Naive thymus-derived CD8-positive, alpha-beta T cell (primary cell): ENCODE measurements around the gene YY1AP1. TPM values are rescaled to one million over a fixed set of nuclear protein-coding genes. Genes with fewer than 3 reads are reported as not detected.
"Not testable (repeated sequence)": the region's sequence is repeated elsewhere in the genome, so short reads cannot be mapped to it uniquely, and the experiment has no call there.

Experiments used
- ATAC-seq, 2 donors: fragments of 150-1000 bp; cut with Tn5 transposase in 1 of 2; sonication (Bioruptor Pico), chemical (Tn5 transposase) in 1 of 2; 1 replicate in 1 of 2; 2 replicates in 1 of 2; pipeline ENCODE4 v1.10.0; 2021; ENCODE audit warnings: mild to moderate bottlenecking in 2 of 2, moderate library complexity in 2 of 2
- POLR2A ChIA-PET: fragments of 350-600 bp; sonication (Branson Sonifier 250); formaldehyde crosslinking; loops from one replicate; lab custom pipeline; 2021; ENCODE audit warnings: antibody characterized with exemption; lab: Charles Lee
- DNase-seq, 10 donors: peaks; one replicate each; pipeline versions ENCODE4 v3.0.0 to v3.0.0-alpha.2; 2020 to 2022
- H3K27ac Mint-ChIP-seq, 10 donors: one replicate each; pipeline ENCODE4 v1.8.0; 2020 to 2022; ENCODE audit warnings: mild to moderate bottlenecking in 10 of 10, mixed read lengths in 10 of 10, moderate library complexity in 4 of 10, inconsistent platforms in 1 of 10
- H3K27me3 Mint-ChIP-seq, 5 donors: one replicate each; pipeline ENCODE4 v1.8.0; 2021 to 2022; ENCODE audit warnings: mixed read lengths in 5 of 5
- H3K36me3 Mint-ChIP-seq, 3 donors: one replicate each; pipeline ENCODE4 v1.8.0; 2020 to 2022; ENCODE audit warnings: mixed read lengths in 3 of 3, mild to moderate bottlenecking in 2 of 3, inconsistent platforms in 1 of 3
- H3K4me1 Mint-ChIP-seq, 4 donors: one replicate each; pipeline ENCODE4 v1.8.0; 2021 to 2022; ENCODE audit warnings: mixed read lengths in 4 of 4
- H3K4me3 Mint-ChIP-seq, 10 donors: one replicate each; pipeline ENCODE4 v1.8.0; 2020 to 2022; ENCODE audit warnings: mild to moderate bottlenecking in 10 of 10, mixed read lengths in 10 of 10, moderate library complexity in 6 of 10, inconsistent platforms in 1 of 10
- H3K9me3 Mint-ChIP-seq, 9 donors: one replicate each; pipeline ENCODE4 v1.8.0; 2020 to 2022; ENCODE audit warnings: mixed read lengths in 9 of 9, mild to moderate bottlenecking in 3 of 9, inconsistent platforms in 1 of 9, moderate library complexity in 1 of 9
- polyA plus RNA-seq, 3 donors: library from polyadenylated mRNA; unstranded; fragments of 300-500 nt; fragmentation: Illumina TruSeq; gene quantifications; one replicate each; pipeline ENCODE4 v1.2.3, GENCODE V29; 2021
- total RNA-seq, 8 experiments: library from RNA in 2 of 8; stranded (reverse) in 2 of 8; gene quantifications; one replicate each; pipeline ENCODE4 v1.2.3 and lab custom pipeline; 2021 to 2026

The YY1AP1 gene
- total and polyA plus RNA-seq, 5 experiments from 2014 or later, result 24.1 to 130 (median 50.5) TPM

DNA sequence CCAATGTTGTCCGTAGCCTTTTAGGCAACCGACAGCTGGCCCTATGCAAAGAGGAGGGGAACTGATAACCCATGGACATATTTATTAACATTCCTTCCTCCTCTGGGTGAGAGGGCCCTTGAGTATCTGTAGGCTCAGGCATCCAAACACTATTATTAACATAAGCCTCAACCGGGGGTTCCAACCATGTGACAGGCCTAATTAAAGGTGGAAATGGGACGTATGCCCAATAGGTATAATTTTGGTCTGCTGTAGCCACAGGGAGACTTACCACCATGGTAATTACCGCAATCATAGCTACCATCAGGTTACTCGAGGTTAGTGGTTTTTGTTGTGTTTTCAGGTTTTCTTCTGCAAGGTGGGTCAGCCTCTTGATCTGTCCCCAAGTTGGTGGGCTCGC, 5.6 kb upstream of the YY1AP1 start:
- ATAC-seq (no peak), DNase-seq (no peak)
- Mint-ChIP-seq H3K27ac (peak overlapping the region in 2 of 10 donors; percentile 35 to 64), H3K36me3 (peaks cover 8 to 46% (median 21%) of the 10 kb centered on the region in 3 donors), H3K9me3 (no peaks in the 10 kb centered on the region), H3K4me3 (peak overlapping the region in 1 of 10 donors; percentile 13), H3K27me3 (no peaks in the 10 kb centered on the region), H3K4me1 (peaks cover 46 to 95% (median 83%) of the 10 kb centered on the region in 4 donors)
- POLR2A ChIA-PET, result no interaction called here

DNA sequence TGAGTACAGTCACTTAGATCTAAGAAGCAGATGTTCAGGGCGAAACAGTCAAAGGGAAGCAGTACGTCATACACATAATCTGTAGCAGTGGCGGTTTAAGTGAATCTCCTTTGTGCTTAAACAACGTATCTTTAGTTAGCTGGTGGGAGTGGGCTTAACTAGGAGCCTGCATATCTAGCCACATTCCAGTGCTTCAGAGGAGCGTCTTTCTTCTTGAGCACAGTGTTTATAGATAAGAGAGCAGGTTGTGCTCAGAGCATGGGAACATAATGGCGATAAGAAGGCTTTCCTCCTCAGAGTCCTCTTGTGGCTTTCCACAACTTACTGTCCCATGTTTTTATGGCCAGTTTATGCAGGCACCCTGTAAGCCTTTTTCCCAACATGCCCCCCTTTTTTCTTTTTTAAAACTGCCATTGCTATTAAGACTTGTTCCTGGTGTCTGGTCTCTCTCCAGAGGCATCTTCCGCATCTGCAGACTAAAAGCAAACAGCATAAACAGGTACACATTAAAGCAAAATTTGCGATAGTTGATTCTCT, 3.5 kb upstream of the YY1AP1 start:
- peaks cover 8 to 43% (median 16%) of the 10 kb centered on the region in 3 donors for H3K36me3 Mint-ChIP-seq
- DNase-seq (no peak), ATAC-seq (no peak)
- peaks cover 35 to 77% (median 71%) of the 10 kb centered on the region in 4 donors for H3K4me1 Mint-ChIP-seq
- H3K27me3 Mint-ChIP-seq, result no peaks in the 10 kb centered on the region
- H3K27ac Mint-ChIP-seq, result peak overlapping the region in 2 of 10 donors; percentile 36 to 69
- H3K4me3 Mint-ChIP-seq, result peak overlapping the region in 8 of 10 donors; percentile 0 to 97 (median 22)
- H3K9me3 Mint-ChIP-seq, result no peaks in the 10 kb centered on the region
- POLR2A ChIA-PET, result no interaction called here

DNA sequence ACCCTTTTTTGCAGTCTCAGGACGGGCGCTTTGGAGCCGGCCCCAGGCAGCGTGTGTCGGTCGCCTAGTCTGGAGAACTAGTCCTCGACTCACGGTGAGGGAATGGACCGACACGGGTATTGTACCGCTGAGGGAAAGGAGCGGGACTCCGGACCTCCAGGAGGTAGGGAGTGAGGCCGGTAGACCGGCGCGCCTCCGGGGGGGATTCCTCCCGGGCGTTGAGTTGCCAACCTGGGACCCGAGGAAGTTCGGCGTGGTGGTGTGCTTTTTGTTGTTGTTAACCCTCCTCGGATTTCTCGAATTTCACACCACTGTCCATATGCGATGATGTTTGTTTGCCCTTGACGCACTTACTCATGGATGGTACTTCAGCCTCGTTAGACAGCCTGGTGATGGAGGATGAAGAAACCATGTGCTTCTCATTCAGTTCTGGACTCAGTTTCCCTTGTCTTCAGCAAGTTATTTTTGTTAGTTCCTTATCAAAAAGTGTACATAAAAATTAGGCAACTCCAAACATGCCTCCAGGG, 570 bp upstream of the YY1AP1 start, which contains the start of gene DAP3:
Gene DAP3 (plus strand): TSS at position 11 of the 527 bp plus-strand sequence. CDS start 20,689 bp downstream, outside the sequence.
- DNase-seq, POLR2A ChIA-PET, H3K27me3 Mint-ChIP-seq, H3K9me3 Mint-ChIP-seq: not testable (repeated sequence)
- peak within 1 kb of the TSS; percentile 91 to 99 (median 96) for H3K27ac Mint-ChIP-seq
- peaks cover 34 to 79% (median 70%) of the 10 kb centered on the region in 4 donors for H3K4me1 Mint-ChIP-seq
- peaks cover 8 to 47% (median 16%) of the 10 kb centered on the region in 3 donors for H3K36me3 Mint-ChIP-seq
- peak within 1 kb of the TSS; percentile 92 to 99 (median 96) for H3K4me3 Mint-ChIP-seq
- ATAC-seq, result peak in 1 of 2 donors; percentile 1

DNA sequence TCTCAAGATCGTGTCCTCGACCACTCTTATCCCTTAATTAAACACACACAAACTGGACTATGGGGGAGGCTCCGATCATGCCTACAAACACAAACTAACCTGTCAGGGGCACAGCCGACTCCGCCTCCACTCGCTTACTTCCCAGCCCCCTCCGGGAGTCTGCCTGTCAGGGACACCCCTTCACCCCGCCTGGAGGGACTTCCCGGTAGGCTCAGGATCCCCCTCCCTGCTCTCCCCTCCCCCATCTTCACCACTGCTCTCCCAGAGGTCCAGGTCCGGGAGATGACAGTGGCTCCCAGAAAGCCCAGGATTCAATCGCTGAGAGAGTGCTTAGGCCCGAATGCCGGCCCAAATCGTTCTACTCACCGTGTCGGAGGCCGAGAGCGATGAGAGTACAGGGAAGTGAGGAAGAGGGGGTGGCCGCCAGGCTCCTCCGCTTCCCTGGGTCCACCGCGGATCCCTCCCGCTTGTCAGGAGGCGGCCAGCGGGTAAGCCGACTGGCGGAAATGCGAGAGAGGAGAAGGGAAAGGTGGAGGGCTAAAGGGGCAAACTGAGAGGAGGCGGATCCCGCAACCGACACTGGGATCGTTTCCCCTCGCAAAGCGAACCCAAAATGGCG, 760 bp downstream of the YY1AP1 start:
- H3K9me3 Mint-ChIP-seq, H3K27me3 Mint-ChIP-seq: not testable (repeated sequence)
- peak overlapping the region; percentile 92 to 99 (median 96) for H3K4me3 Mint-ChIP-seq
- ATAC-seq (peak; percentile 15 to 23), DNase-seq (peak in 1 of 10 donors; percentile 3)
- peak overlapping the region; percentile 91 to 99 (median 96) for H3K27ac Mint-ChIP-seq
- POLR2A ChIA-PET, result interaction anchor here (0.6 to 0.7 kb wide), 2 partner anchors 290 to 343 kb away, joined by 3 to 4 read pairs; partner anchors contain the start of gene ARHGEF2
- peaks cover 8 to 48% (median 14%) of the 10 kb centered on the region in 3 donors for H3K36me3 Mint-ChIP-seq
- H3K4me1 Mint-ChIP-seq, result peaks cover 35 to 73% (median 70%) of the 10 kb centered on the region in 4 donors

DNA sequence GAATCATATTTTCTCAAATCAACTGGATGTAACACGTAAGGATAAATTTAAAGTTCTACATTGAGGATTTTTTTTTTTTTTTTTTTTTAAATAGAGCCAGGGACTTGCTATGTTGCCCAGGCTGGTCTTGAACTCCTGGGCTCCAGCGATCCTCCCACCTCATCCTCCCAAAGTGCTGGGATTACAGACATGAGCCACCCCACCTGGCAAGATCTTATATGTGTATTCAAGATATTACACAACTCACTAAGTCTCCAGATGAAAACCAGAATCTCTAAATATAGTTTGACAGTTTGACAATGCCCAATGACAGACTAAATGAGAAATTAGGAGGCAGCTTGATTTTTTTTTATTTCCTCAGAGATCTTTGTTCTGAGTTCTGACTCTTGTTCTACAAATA, 6.8 kb downstream of the YY1AP1 start:
- no peaks in the 10 kb centered on the region for H3K9me3 Mint-ChIP-seq
- peak overlapping the region in 4 of 10 donors; percentile 2 to 67 (median 58) for H3K27ac Mint-ChIP-seq
- peaks cover 17 to 49% (median 38%) of the 10 kb centered on the region in 4 donors for H3K4me1 Mint-ChIP-seq
- DNase-seq (no peak), ATAC-seq (no peak)
- H3K4me3 Mint-ChIP-seq, result no peak overlapping the region
- POLR2A ChIA-PET, result interaction anchor here (0.7 kb wide), 2 partner anchors 179 to 337 kb away, joined by 5 read pairs; no protein-coding TSS in a partner anchor
- H3K27me3 Mint-ChIP-seq, result no peaks in the 10 kb centered on the region
- peaks cover 0 to 74% (median 3%) of the 10 kb centered on the region in 3 donors for H3K36me3 Mint-ChIP-seq

DNA sequence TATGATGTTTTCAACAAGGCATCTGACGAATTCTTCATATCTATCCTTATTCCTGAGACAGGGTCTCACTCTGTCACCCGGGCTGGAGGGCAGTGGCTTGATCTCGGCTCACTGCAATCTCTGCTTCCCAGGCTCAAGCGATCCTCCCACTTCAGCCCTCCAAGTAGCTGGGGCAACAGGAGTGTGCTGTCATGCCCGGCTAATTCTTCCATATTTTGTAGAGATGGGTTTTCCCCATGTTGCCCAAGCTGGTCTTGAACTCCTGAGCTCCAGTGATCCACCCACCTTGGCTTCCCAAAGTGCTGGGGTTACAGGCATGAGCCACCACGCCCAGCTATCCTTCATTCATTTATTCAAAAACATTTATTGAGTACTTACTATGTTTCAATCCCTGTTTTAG, 8.0 kb downstream of the YY1AP1 start:
- Mint-ChIP-seq H3K9me3 (no peaks in the 10 kb centered on the region), H3K4me1 (peaks cover 9 to 40% (median 27%) of the 10 kb centered on the region in 4 donors), H3K4me3 (no peak overlapping the region), H3K27ac (peak overlapping the region in 7 of 10 donors; percentile 20 to 71 (median 60)), H3K36me3 (peaks cover 0 to 81% (median 10%) of the 10 kb centered on the region in 3 donors), H3K27me3 (no peaks in the 10 kb centered on the region)
- ATAC-seq (no peak), DNase-seq (no peak)
- POLR2A ChIA-PET, result interaction anchor here (0.6 kb wide), 2 partner anchors 16 to 436 kb away, joined by 3 to 4 read pairs; no protein-coding TSS in a partner anchor

DNA sequence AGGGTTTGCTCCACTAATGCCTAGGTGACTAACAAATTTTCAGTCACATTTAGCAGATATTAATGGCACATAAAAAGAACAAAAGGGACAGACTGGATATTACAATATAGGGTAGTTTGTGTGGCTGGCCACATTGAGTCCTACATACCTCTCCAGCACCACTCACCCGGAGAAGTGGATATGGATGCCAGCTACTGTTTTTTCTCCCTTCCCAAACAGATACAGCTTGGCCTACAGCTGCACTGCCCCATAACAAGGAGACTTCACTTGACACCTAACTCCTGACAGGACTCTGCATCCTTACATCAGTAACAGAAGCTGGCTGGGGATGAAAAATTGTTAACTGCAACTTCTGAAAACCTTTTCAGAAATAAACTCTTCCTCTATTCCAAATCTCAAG, 9.6 kb downstream of the YY1AP1 start:
- POLR2A ChIA-PET, DNase-seq, H3K4me3 Mint-ChIP-seq, H3K9me3 Mint-ChIP-seq, ATAC-seq, H3K27me3 Mint-ChIP-seq: not testable (repeated sequence)
- Mint-ChIP-seq H3K4me1 (peaks cover 6 to 24% (median 12%) of the 10 kb centered on the region in 4 donors), H3K27ac (peak overlapping the region in 3 of 10 donors; percentile 11 to 63 (median 25)), H3K36me3 (peaks cover 0 to 88% (median 16%) of the 10 kb centered on the region in 3 donors)

DNA sequence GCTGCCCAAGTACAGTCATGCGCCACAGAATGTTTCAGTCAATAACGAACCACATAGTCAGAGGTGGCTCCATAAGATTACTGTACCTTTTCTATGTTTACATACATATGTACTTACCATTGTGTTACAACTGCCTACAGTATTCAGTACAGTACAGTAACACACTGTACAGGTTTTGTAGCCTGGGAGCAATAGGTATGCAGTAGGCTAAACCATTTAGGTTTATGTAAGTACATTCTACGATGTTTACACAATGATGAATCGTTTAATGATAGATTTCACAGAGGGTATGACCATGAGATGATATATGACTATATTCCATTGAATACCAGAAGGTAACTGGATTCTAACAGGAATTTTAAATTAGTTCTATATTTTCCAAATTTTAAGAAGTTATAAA, 10.5 kb downstream of the YY1AP1 start:
- H3K27me3 Mint-ChIP-seq, result no peaks in the 10 kb centered on the region
- no peak overlapping the region for H3K27ac Mint-ChIP-seq
- POLR2A ChIA-PET, result no interaction called here
- peaks cover 0 to 85% (median 16%) of the 10 kb centered on the region in 3 donors for H3K36me3 Mint-ChIP-seq
- DNase-seq, result no peak
- peaks cover 0 to 15% (median 8%) of the 10 kb centered on the region in 4 donors for H3K4me1 Mint-ChIP-seq
- H3K9me3 Mint-ChIP-seq, result no peaks in the 10 kb centered on the region
- no peak for ATAC-seq
- H3K4me3 Mint-ChIP-seq, result no peak overlapping the region

DNA sequence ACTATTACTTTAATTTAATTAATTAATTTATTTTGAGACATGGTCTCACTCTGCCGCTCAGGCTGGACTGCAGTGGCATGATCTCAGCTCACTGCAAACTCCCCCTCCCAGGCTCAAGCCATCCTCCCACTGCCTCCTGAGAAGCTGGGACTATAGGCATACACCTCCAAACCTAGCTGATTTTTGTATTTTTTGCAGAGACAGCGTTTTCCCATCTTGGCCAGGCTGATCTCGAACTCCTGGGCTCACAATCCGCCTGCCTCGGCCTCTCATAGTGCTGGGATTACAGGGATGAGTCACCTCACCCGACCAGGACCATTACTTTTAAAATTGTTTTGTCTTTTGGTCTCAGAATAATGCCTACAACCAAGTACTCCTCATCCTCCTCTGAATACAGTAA, 15.6 kb downstream of the YY1AP1 start:
- Mint-ChIP-seq H3K27me3 (no peaks in the 10 kb centered on the region), H3K36me3 (peaks cover 3 to 94% (median 27%) of the 10 kb centered on the region in 3 donors), H3K4me3 (no peak overlapping the region), H3K27ac (no peak overlapping the region), H3K4me1 (peaks cover 0 to 5% (median under 1%) of the 10 kb centered on the region in 4 donors), H3K9me3 (no peaks in the 10 kb centered on the region)
- ATAC-seq (no peak), DNase-seq (no peak)
- POLR2A ChIA-PET, result no interaction called here

DNA sequence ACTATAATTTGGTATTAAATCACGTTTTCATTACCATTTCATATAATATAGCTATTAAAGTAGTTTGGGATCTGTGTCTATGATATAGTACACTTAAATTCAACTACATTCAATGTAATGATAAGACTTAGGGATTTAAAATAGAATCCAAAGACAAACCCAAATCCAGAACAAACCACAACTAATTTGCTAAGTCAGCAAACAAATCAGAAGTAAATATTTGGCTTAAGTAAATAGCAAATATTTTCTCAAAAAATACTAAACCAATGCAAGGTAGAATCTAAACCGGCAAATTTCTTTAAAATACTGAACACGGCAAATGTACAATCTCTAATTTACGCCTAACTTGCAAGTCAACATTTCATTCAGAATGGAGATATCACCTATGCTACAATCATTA, 16.8 kb downstream of the YY1AP1 start:
- ATAC-seq (no peak), DNase-seq (no peak)
- Mint-ChIP-seq H3K4me1 (peaks cover 0 to 5% (median under 1%) of the 10 kb centered on the region in 4 donors), H3K36me3 (peaks cover 3 to 93% (median 23%) of the 10 kb centered on the region in 3 donors), H3K27me3 (no peaks in the 10 kb centered on the region), H3K27ac (peak overlapping the region in 3 of 10 donors; percentile 4 to 43 (median 37)), H3K9me3 (no peaks in the 10 kb centered on the region), H3K4me3 (no peak overlapping the region)
- POLR2A ChIA-PET, result interaction anchor here (0.7 kb wide), 1 partner anchor 9 kb away, joined by 5 read pairs; no protein-coding TSS in a partner anchor

DNA sequence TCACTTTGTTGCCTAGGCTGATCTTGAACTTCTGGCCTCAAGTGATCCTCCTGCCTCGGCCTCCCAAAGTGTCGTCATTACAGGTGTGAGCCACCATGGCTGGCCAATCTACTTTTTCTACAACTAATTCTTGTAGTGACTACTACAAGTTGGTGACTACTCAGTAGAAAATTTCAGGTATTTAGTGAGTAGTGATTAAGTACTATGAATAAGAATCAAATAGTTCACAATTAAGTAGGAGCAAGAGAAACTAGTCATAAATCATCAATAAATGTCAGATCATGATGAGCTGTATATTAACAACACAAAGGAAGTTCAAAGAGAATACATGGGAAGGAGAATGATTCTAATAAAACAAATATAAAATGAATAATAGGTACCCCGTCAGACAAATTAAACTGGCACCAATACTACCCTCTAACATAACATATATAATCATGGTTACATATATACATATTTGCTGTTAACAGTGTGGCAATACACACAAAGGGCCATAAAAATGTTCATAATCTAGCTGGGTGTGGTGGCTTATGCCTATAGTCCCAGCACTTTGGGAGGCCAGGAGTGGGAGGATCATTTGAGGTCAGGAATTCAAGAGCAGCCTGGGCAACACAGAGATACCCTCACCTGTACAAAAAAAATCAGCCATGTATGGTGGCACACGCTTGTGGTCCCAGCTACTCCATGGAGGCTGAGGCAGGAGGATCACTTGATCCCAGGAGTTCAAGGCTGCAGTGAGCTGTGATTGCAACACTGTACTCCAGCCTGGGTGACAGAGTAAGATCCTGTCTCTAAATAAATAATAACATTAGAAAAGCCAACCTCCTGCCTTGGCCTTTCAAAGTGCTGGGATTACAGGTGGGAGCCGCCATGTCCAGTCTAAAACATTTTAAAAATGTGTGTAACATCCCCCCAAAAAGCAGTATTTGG, 19.1 kb downstream of the YY1AP1 start:
- H3K27ac Mint-ChIP-seq, result peak overlapping the region in 4 of 10 donors; percentile 16 to 62 (median 36)
- peaks cover 0 to 5% (median under 1%) of the 10 kb centered on the region in 4 donors for H3K4me1 Mint-ChIP-seq
- H3K9me3 Mint-ChIP-seq, result no peaks in the 10 kb centered on the region
- POLR2A ChIA-PET, result no interaction called here
- no peak overlapping the region for H3K4me3 Mint-ChIP-seq
- no peaks in the 10 kb centered on the region for H3K27me3 Mint-ChIP-seq
- no peak for DNase-seq
- no peak for ATAC-seq
- H3K36me3 Mint-ChIP-seq, result peaks cover 3 to 91% (median 15%) of the 10 kb centered on the region in 3 donors

DNA sequence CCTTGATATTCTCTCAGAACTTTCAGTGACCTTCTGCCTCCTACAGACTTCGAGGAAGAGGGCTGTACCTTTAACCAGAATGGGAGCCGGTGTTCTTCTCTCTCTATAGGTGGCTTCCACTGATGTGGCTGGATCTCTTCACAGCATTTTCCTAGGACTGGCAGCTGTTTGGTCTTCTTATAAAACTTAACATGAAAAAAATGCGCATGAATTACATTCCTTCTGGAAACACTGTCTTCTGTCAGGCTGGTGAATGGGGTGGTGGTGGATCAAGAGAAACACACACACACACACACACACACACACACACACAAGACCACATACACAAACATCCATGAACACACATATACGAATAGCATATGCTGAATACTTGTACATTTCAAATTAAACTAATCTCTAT, 27.3 kb downstream of the YY1AP1 start:
- Mint-ChIP-seq H3K36me3 (peaks cover 9 to 82% (median 21%) of the 10 kb centered on the region in 3 donors), H3K27ac (peak overlapping the region in 1 of 10 donors; percentile 11)
- H3K27me3 Mint-ChIP-seq, POLR2A ChIA-PET, H3K4me1 Mint-ChIP-seq, H3K9me3 Mint-ChIP-seq, H3K4me3 Mint-ChIP-seq, ATAC-seq, DNase-seq: not testable (repeated sequence)
